HepG2 (cell line): ENCODE measurements around the gene SMDT1.
"Not testable (repeated sequence)": the region's sequence is repeated elsewhere in the genome, so short reads cannot be mapped to it uniquely, and the experiment has no call there.

Source experiments
- MYC ChIP-seq: sonication (generic); formaldehyde crosslinking; IDR thresholded peaks from 2 replicates; pipeline ENCODE4 v1.9.0; 2021; ENCODE audit warnings: missing genetic modification reagents, borderline replicate concordance
- TF ChIP-seq, protein P1 (sequence below): sonication (generic); formaldehyde crosslinking; IDR thresholded peaks from 2 replicates; pipeline ENCODE4 v1.4.0; 2020; ENCODE audit warnings: missing genetic modification reagents

DNA sequence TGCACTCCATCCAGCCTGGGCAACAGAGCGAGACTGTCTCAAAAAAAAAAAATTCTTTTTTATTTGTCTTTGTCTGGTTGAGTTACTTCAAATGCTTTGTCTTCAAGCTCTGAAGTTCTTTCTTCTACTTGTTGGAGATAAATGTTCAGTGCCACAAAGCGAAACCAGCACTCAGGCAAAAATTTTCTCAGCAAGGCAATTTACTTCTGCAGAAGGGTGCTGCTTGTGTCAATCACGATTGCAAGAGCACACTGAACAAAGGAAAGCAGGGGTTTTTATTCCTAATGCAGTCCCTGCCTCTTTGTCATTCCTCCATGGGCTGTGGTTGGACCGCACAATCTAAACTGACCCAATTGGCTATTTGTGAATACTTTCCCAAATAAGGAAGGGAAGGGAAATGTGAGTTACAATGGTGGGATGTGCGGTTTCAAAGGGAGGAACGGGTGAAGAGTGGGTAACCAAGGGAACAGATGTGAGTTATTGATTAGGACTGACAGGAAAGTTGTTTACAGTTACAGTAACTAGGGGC is 24.9 kb downstream of the SMDT1 start:
- TF ChIP-seq, protein P1, sequence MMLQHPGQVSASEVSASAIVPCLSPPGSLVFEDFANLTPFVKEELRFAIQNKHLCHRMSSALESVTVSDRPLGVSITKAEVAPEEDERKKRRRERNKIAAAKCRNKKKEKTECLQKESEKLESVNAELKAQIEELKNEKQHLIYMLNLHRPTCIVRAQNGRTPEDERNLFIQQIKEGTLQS (CRISPR knock-in tag) = not testable (repeated sequence)
- TF ChIP-seq MYC (CRISPR knock-in tag) = not testable (repeated sequence)
